CD4-positive, alpha-beta T cell treated with Interleukin-4 for 1 hour (primary cell): ENCODE data around the gene FNDC10.
"Not testable (repeated sequence)": the region's sequence is repeated elsewhere in the genome, so short reads cannot be mapped to it uniquely, and the experiment has no call there.

ENCODE experiments used
- DNase-seq, 2 donors: peaks; one replicate each; pipeline ENCODE4 v3.0.0-alpha.2; 2020 to 2022

FNDC10 gene

GRCh38 chr1:1563688-1564087 is 36.2 kb downstream of the FNDC10 start:
- DNase-seq: no peak

GRCh38 chr1:1562556-1563195 is 37.3 kb downstream of the FNDC10 start:
- no peak for DNase-seq

- DNase-seq: no peak
These were observed 38.0 kb downstream of the FNDC10 start for GRCh38 chr1:1561801-1562470.

GRCh38 chr1:1560178-1560577 is 39.8 kb downstream of the FNDC10 start:
- DNase-seq: no peak

GRCh38 chr1:1559066-1559465 is 40.9 kb downstream of the FNDC10 start:
- no peak for DNase-seq

- DNase-seq: no peak
These were observed 41.3 kb downstream of the FNDC10 start for GRCh38 chr1:1558591-1558990.

GRCh38 chr1:1557688-1558087 is 42.2 kb downstream of the FNDC10 start:
- DNase-seq: not testable (repeated sequence)

- DNase-seq: not testable (repeated sequence)
These were observed 43.0 kb downstream of the FNDC10 start for GRCh38 chr1:1556961-1557360.

GRCh38 chr1:1556505-1556904 is 43.4 kb downstream of the FNDC10 start:
- DNase-seq: no peak

- DNase-seq: no peak
These were observed 44.7 kb downstream of the FNDC10 start for GRCh38 chr1:1554926-1555915.

- no peak for DNase-seq
These were observed 45.4 kb downstream of the FNDC10 start for GRCh38 chr1:1554550-1554925.

- no peak for DNase-seq
These were observed 46.0 kb downstream of the FNDC10 start for GRCh38 chr1:1553821-1554494.

GRCh38 chr1:1552263-1552639 is 47.7 kb downstream of the FNDC10 start:
- DNase-seq: no peak

- DNase-seq: no peak
These were observed 48.2 kb downstream of the FNDC10 start for GRCh38 chr1:1551524-1552262.

GRCh38 chr1:1550591-1551432 is 49.1 kb downstream of the FNDC10 start:
- DNase-seq: no peak

GRCh38 chr1:1550087-1550486 is 49.8 kb downstream of the FNDC10 start:
- no peak for DNase-seq

- DNase-seq: no peak
These were observed 51.3 kb downstream of the FNDC10 start for GRCh38 chr1:1548591-1548990.
